GM18951 (cell line): Measurements from ENCODE around the gene AP2A2.
A peak's percentile ranks its signal among the peaks of the same experiment; 100 is the strongest.

ENCODE experiments used
- POLR2A ChIP-seq: IDR thresholded peaks from 4 replicates; pipeline ENCODE4 v1.6.1; 2011; ENCODE audit warnings: mild to moderate bottlenecking; ENCODE audit not compliant: insufficient read length, insufficient read depth; ENCODE audit errors: extremely low read depth
- in situ Hi-C: fragments of 300-500 bp; cut with MboI; formaldehyde crosslinking; loops from one replicate; pipeline ENCODE4 v1.12.0; 2022; ENCODE audit warnings: low sequenced_read_pairs, mixed read lengths, inconsistent platforms; ENCODE audit not compliant: unreplicated experiment

AP2A2 gene

GRCh38 chr11:905952-906351, 19.7 kb upstream of the AP2A2 start:
- in situ Hi-C loops: no loop called here
- no peak for TF ChIP-seq POLR2A

GRCh38 chr11:907668-908067, 18.0 kb upstream of the AP2A2 start:
- in situ Hi-C loops: no loop called here
- no peak for TF ChIP-seq POLR2A

DNA sequence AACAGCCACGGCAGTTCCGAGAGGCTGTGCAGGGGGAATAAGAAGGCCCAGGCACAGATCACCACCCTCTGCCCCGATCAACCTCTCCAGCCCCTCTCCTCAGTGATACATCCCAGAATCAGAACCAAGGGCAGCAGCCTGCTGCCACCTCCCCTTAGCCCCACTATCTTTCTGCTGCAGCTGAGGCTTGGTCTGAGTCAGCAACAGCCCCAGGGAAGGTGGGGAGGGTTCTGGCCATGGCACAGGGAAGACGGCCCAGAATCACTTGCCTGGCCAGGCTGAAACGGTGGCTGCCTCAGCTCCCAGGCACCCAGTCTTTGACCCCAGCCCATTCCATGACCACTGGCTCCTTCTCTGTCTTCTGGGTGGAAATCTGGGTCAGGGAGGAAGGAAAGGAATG, 17.4 kb upstream of the AP2A2 start:
- in situ Hi-C loops: no loop called here
- no peak for TF ChIP-seq POLR2A

DNA sequence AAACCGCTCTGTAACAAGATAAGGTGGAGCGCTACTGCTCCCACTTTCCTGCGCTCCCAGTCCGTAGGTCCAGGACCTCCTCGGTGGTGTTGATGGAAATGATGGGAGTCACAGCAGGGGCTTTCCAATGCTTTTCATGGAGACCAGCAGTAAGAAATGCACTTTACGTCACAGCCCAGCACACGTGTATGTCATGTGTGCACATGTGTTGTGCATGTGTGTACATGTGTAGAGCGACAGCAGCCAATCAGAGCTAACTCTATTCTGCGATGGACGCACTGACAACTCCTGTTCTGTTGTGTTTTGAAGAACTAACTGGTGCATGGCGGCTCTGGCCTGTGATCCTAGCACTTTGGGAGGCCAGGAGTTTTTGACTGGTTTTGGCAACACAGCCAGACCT, 16.3 kb upstream of the AP2A2 start:
- in situ Hi-C loops: no loop called here
- no peak for TF ChIP-seq POLR2A

GRCh38 chr11:910044-910588, 15.6 kb upstream of the AP2A2 start:
- in situ Hi-C loops: no loop called here
- no peak for TF ChIP-seq POLR2A

- peak; percentile 81 for TF ChIP-seq POLR2A
- in situ Hi-C loops: no loop called here
Measured at GRCh38 chr11:910589-911030, 15.1 kb upstream of the AP2A2 start, which contains the start of gene CHID1. TSS of gene CHID1 (minus strand) at chr11:910810. CDS start at chr11:904816, 5,994 bp downstream.

DNA sequence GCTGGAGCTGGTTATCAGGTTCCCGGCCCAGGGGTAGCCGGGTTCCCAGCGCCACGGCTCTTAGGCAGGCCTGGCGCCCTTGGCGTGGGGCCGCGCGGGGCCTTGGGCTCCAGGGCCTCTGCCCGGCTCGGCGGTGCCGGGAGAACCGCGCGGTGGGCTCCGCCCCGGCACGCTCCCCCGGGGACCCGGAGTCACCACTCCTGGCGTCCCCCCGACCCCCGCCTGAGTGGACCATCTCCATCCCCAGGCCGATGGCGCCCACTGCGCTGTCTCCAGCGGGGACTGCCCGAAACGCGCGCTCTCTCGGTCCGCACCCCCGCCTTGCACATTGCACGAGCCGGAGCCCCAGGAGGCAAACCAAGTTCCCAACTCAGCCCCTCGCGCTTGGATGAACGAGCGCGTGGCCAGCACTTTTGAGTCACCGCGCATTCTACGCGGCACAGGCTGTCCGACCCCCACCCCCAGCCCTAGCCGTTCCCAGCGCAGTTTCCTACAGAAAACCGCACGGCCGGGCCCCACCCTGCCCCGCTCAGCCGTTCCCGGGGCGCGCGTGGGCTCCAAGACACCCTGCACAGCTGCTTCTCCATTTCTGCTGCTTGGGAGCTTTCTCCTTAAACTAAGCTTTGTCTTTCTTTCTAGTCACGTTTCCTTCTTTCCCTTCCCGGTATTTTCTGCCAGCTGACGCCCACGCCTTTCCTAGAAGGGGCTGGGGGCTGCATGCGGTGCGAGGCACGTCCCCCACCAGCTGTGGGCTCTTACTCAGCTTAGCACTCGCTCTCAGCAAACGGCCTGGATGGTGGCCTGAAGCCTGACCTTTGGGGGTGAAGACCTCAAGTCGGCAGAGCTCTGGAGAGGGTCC, 14.4 kb upstream of the AP2A2 start:
- peak; percentile 63 for TF ChIP-seq POLR2A
- in situ Hi-C loops: no loop called here

- in situ Hi-C loops: no loop called here
- TF ChIP-seq POLR2A: no peak
Measured at GRCh38 chr11:911890-912219, 13.8 kb upstream of the AP2A2 start.

GRCh38 chr11:912266-912665, 13.4 kb upstream of the AP2A2 start:
- in situ Hi-C loops: no loop called here
- TF ChIP-seq POLR2A: no peak

- in situ Hi-C loops: no loop called here
- TF ChIP-seq POLR2A: no peak
Measured at GRCh38 chr11:913043-913442, 12.6 kb upstream of the AP2A2 start.

DNA sequence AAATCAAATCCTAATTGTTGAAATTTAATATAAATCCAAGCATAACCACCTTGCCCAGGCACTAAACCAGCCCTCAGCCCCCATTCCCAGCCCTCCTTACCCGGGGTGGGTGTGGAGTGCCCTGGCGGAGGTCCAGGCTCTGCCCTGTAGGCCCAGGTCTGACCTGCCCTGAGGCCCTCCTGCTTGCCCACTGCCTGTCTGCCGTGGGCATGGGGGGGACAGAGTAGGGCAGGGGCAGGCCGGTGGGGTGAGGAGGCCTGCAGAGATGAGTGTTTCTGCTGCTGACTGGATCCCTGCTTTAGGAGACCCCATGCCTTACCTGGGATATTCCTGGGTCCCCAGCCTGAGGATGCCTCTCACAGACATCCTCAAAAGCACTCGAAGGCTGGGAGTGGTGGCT, 11.5 kb upstream of the AP2A2 start:
- in situ Hi-C loops: no loop called here
- no peak for TF ChIP-seq POLR2A

GRCh38 chr11:914747-915501, 10.7 kb upstream of the AP2A2 start:
- in situ Hi-C loops: no loop called here
- TF ChIP-seq POLR2A: no peak

DNA sequence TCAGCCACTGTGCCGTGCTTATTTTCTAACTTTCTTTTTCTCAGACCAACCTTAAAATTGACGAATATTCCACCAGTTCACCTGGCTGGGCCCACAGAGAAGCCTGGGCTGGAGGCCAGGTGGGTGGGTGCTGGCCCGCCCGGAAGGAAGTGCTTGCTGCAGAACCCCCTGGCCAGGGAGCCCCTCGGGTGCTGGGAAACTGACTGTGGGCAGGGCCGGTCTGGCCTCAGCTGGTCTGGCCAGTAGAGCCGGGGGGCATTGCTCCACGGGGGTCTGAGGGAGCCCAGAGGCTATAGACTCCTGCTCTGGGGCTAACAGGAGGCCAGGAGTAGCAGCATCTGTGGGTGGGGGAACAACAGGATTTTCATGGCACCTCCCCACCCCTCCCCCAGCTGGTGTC, 8.2 kb upstream of the AP2A2 start:
- TF ChIP-seq POLR2A: no peak
- in situ Hi-C loops: no loop called here
